Stimulated activated CD8-positive, alpha-beta memory T cell treated with anti-CD3 and anti-CD28 coated beads, Interleukin-15, amount 100 ng/mL, for 48 hours (primary cell): Measurements from ENCODE around the gene GTF3C5.
"Not testable (repeated sequence)": the region's sequence is repeated elsewhere in the genome, so short reads cannot be mapped to it uniquely, and the experiment has no call there.

Source experiments
- DNase-seq, 2 donors: peaks; one replicate each; pipeline ENCODE4 v3.0.0-alpha.2; 2020; ENCODE audit warnings: low read depth in 2 of 2

GTF3C5 gene

GRCh38 chr9:133030317-133031129 lies at the start of gene GTF3C5:
GTF3C5 (plus strand) TSS chr9:133030997; CDS start chr9:133031012, 15 bp downstream.
- peak; percentile 82 to 84 for DNase-seq

- DNase-seq = no peak
Measured at GRCh38 chr9:132982458-132982857, 48.3 kb upstream of the GTF3C5 start.

GRCh38 chr9:132983491-132984201 lies 47.2 kb upstream of the GTF3C5 start:
- no peak for DNase-seq

GRCh38 chr9:132984202-132985070 lies 46.4 kb upstream of the GTF3C5 start:
- no peak for DNase-seq

- no peak for DNase-seq
Measured at GRCh38 chr9:132985071-132985350, 45.8 kb upstream of the GTF3C5 start.

- no peak for DNase-seq
Measured at GRCh38 chr9:132985489-132985888, 45.3 kb upstream of the GTF3C5 start.

GRCh38 chr9:132986114-132986513 lies 44.7 kb upstream of the GTF3C5 start:
- no peak for DNase-seq

GRCh38 chr9:132986640-132987620 lies 43.9 kb upstream of the GTF3C5 start:
- no peak for DNase-seq

GRCh38 chr9:132988244-132989013 lies 42.4 kb upstream of the GTF3C5 start:
- no peak for DNase-seq

GRCh38 chr9:132989014-132989310 lies 41.8 kb upstream of the GTF3C5 start:
- DNase-seq = no peak

GRCh38 chr9:132989414-132989996 lies 41.3 kb upstream of the GTF3C5 start:
- DNase-seq = no peak

- DNase-seq = not testable (repeated sequence)
Measured at GRCh38 chr9:132989998-132990557, 40.7 kb upstream of the GTF3C5 start.

GRCh38 chr9:132990781-132991180 lies 40.0 kb upstream of the GTF3C5 start:
- DNase-seq = no peak

GRCh38 chr9:132991351-132992300 lies 39.2 kb upstream of the GTF3C5 start:
- DNase-seq = no peak

GRCh38 chr9:132993511-132993939 lies 37.3 kb upstream of the GTF3C5 start:
- no peak for DNase-seq

- DNase-seq = no peak
Measured at GRCh38 chr9:132994410-132995120, 36.2 kb upstream of the GTF3C5 start.

- no peak for DNase-seq
Measured at GRCh38 chr9:132995121-132995420, 35.7 kb upstream of the GTF3C5 start.

GRCh38 chr9:132995879-132996278 lies 34.9 kb upstream of the GTF3C5 start:
- DNase-seq = no peak
